AG04450 (cell line): Measurements from ENCODE around the gene LILRB4. TPM values are rescaled to one million over a fixed set of nuclear protein-coding genes. Genes with fewer than 3 reads are reported as not detected.
"Not testable (repeated sequence)": the region's sequence is repeated elsewhere in the genome, so short reads cannot be mapped to it uniquely, and the experiment has no call there.

Experiments
- CTCF ChIA-PET: fragments of 300-600, 350-600 bp; formaldehyde crosslinking; extraction: SDS; loops from one replicate; lab custom pipeline; 2022; ENCODE audit warnings: antibody characterized with exemption, inconsistent platforms; lab: Charles Lee
- POLR2A ChIA-PET: fragments of 350-600 bp; formaldehyde crosslinking; extraction: SDS; loops from one replicate; lab custom pipeline; 2021; ENCODE audit warnings: antibody characterized with exemption, inconsistent platforms; lab: Yijun Ruan, JAX
- DNase-seq: peaks from one replicate; pipeline ENCODE4 v3.0.0-alpha.2; 2011; ENCODE audit warnings: low read depth, low spot score
- H3K27ac ChIP-seq: one replicate; pipeline ENCODE4 v1.5.1; 2012; ENCODE audit warnings: low read depth, low read length, control low read depth
- H3K27me3 ChIP-seq: one replicate; pipeline ENCODE4 v1.6.0; 2012; ENCODE audit warnings: low read length; ENCODE audit not compliant: control insufficient read depth, insufficient read depth
- H3K4me3 ChIP-seq: 2 replicates; pipeline ENCODE4 v1.5.1; 2011; ENCODE audit warnings: mild to moderate bottlenecking, low read depth, low read length, control low read depth
- H3K9me3 ChIP-seq: 2 replicates; pipeline ENCODE4 v1.5.1; 2012; ENCODE audit warnings: low read length; ENCODE audit not compliant: control insufficient read depth, insufficient read depth
- CTCF ChIP-seq: IDR thresholded peaks from 2 replicates; pipeline ENCODE4 v1.5.1; 2011; ENCODE audit warnings: low read depth, low read length, control low read depth, inconsistent platforms
- polyA plus RNA-seq: library from polyadenylated mRNA; depleted of rRNA; stranded (reverse); fragments of >200 nt; gene quantifications from 2 replicates; pipeline ENCODE4 v1.2.3, GENCODE V29; 2011

Gene LILRB4
- polyA plus RNA-seq, 1 experiment = 0.06 TPM

DNA sequence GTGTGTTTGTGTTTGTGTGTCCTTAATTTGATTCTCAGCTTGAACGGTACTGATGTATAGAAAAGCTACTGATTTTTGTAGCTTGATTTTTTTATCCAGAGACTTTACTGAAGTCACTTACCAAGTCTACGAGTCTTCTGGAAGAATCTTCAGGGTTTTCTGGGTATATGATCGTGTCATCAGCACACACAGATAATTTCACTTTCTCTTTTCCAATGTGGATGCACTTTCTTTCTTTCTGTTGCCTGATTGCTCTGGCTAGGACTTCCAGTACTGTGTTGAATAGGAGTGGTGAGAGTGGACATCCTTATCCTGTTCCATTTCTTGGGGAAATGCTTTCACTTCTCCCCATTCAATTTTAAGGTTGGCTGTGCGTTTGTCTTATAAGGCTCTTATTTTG is 40.4 kb upstream of the LILRB4 start:
- no peaks in the 10 kb centered on the region for H3K27me3 ChIP-seq
- POLR2A ChIA-PET = no interaction called here
- CTCF ChIA-PET = no interaction called here

DNA sequence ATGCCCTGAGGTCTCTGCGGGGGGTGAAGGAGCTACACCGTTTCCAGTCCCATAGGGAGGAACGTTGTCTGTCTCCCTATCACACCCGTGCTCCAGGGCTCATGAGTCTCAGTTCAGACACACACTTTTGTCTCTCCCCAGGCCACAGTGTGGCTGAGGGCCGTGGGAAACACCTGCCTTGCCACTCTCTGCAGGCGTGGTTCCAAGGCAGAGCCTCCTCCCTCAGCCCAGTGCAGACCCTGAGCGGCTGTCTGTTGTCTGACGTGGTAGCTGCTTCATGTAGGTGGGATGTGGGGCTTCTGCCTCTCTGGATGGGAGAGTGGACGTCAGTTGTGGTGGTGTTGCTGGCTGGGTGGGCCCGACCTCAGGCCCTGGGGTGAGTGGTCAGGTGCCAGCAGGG is 38.6 kb upstream of the LILRB4 start:
- H3K9me3 ChIP-seq = peaks cover 40% of the 10 kb centered on the region
- H3K4me3 ChIP-seq, POLR2A ChIA-PET, CTCF ChIA-PET, DNase-seq, H3K27me3 ChIP-seq, H3K27ac ChIP-seq: not testable (repeated sequence)

More for the DNA sequence above, 40.4 kb upstream of the LILRB4 start:
- no peak overlapping the region for H3K27ac ChIP-seq
- no peak for DNase-seq
- H3K9me3 ChIP-seq = peaks cover 37% of the 10 kb centered on the region
- no peak for TF ChIP-seq CTCF
- no peak overlapping the region for H3K4me3 ChIP-seq

DNA sequence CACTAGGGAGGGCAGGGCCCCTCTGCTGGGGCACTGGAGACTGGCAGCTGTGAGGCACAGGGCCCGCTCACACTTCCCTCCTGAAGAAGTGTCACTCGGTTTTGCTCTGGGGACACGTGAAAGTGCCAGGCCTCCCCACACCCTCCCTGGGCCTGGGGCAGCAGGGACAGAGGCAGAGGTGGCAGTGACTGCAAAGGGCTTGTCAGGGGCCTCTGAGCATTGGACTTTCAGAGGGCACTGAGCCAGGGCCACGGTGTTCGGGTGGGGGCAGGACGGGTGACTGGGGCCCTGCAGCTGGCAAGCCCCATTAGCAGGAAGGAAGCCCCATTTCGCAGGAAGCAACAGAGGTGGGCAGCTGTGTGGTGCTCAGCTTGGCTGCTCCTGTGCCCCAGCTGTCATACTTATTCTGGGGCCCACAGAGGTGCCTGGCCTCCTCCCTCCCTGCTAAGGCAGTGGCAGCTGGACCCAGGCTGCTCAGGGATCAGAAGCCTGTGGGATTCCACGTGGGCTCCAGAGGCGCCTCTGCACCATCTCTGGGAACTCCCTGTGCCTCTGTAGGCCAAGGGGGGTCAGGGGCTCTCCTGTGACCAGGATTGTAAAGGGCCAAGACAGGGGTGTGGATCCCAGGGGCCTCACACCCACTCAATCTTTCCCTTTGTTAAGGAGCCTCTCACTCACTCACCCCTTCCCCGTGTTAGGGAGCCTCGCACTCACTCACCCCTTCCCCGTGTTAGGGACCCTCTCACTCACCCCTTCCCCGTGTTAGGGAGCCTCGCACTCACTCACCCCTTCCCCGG is 37.7 kb upstream of the LILRB4 start:
- DNase-seq, CTCF ChIA-PET, H3K27ac ChIP-seq, POLR2A ChIA-PET, H3K4me3 ChIP-seq, H3K27me3 ChIP-seq: not testable (repeated sequence)
- H3K9me3 ChIP-seq = peaks cover 49% of the 10 kb centered on the region

- Histone ChIP-seq H3K27me3 (no peaks in the 10 kb centered on the region), H3K4me3 (no peak overlapping the region), H3K27ac (no peak overlapping the region), H3K9me3 (peaks cover 62% of the 10 kb centered on the region)
- no peak for DNase-seq
- ChIA-PET POLR2A (no interaction called here), CTCF (no interaction called here)
- no peak for TF ChIP-seq CTCF
These were observed 36.0 kb upstream of the LILRB4 start for GRCh38 chr19:54626757-54627156.

- H3K27me3 ChIP-seq, POLR2A ChIA-PET, DNase-seq, H3K4me3 ChIP-seq, CTCF ChIA-PET, H3K27ac ChIP-seq: not testable (repeated sequence)
- peaks cover 72% of the 10 kb centered on the region for H3K9me3 ChIP-seq
These were observed 34.9 kb upstream of the LILRB4 start for GRCh38 chr19:54627912-54628311.

GRCh38 chr19:54630262-54630661 is 32.5 kb upstream of the LILRB4 start, which contains the start of gene LILRB1:
Gene LILRB1, plus strand, starts transcription at chr19:54630484. Its CDS starts 590 bp downstream, at chr19:54631074.
- peaks cover 74% of the 10 kb centered on the region for H3K9me3 ChIP-seq
- DNase-seq, H3K27me3 ChIP-seq, H3K27ac ChIP-seq, H3K4me3 ChIP-seq, POLR2A ChIA-PET, CTCF ChIA-PET: not testable (repeated sequence)

DNA sequence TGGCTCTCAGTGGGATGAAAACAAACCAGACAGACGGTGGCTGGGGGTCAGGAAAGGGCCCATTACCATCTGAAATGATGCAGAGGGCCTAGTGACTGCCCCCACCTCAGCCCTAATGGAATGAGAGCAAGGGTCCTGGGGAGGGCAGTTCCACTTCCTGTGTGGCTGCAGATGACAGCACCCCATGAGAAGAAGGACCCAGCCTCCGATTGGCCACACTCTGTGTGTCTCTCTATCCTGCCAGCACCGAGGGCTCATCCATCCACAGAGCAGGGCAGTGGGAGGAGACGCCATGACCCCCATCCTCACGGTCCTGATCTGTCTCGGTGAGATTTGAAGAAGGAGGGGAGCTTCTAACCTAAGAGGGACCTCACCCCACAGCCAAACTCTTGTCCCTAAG is 32.0 kb upstream of the LILRB4 start:
- no peak overlapping the region for H3K27ac ChIP-seq
- POLR2A ChIA-PET = no interaction called here
- TF ChIP-seq CTCF = no peak
- no peak overlapping the region for H3K4me3 ChIP-seq
- CTCF ChIA-PET = no interaction called here
- H3K9me3 ChIP-seq = peaks cover 75% of the 10 kb centered on the region
- H3K27me3 ChIP-seq = no peaks in the 10 kb centered on the region
- DNase-seq = no peak

DNA sequence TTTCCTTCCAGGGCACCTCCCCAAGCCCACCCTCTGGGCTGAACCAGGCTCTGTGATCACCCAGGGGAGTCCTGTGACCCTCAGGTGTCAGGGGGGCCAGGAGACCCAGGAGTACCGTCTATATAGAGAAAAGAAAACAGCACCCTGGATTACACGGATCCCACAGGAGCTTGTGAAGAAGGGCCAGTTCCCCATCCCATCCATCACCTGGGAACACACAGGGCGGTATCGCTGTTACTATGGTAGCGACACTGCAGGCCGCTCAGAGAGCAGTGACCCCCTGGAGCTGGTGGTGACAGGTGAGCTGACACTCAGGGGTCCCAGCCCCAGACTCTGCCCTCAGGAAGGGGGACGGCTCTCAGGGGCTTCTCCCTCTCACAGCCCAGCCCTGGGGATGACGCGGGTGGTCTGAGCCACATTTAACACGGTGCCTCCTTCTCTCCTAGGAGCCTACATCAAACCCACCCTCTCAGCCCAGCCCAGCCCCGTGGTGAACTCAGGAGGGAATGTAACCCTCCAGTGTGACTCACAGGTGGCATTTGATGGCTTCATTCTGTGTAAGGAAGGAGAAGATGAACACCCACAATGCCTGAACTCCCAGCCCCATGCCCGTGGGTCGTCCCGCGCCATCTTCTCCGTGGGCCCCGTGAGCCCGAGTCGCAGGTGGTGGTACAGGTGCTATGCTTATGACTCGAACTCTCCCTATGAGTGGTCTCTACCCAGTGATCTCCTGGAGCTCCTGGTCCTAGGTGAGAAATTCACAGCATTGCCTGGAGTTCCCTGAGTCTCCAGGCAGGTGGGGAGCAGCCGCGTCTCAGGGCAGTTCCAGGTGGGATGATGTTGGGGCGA is 31.1 kb upstream of the LILRB4 start:
- CTCF ChIA-PET = interaction anchor here (0.6 kb wide), 1 partner anchor 350 kb away, joined by 3 read pairs; no protein-coding TSS in a partner anchor
- POLR2A ChIA-PET = not testable (repeated sequence)
- H3K9me3 ChIP-seq = peaks cover 80% of the 10 kb centered on the region

DNA sequence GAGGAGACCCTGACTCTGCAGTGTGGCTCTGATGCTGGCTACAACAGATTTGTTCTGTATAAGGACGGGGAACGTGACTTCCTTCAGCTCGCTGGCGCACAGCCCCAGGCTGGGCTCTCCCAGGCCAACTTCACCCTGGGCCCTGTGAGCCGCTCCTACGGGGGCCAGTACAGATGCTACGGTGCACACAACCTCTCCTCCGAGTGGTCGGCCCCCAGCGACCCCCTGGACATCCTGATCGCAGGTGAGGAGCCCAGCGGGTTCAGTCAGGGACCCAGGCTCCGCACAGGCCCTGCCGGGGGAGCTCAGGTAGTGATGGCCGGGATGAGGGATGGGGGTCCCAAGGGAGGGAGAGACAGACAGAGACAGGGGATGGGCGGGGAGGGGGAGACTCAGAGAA is 30.3 kb upstream of the LILRB4 start:
- peaks cover 76% of the 10 kb centered on the region for H3K9me3 ChIP-seq
- H3K4me3 ChIP-seq, H3K27ac ChIP-seq, CTCF ChIA-PET, H3K27me3 ChIP-seq, DNase-seq, POLR2A ChIA-PET: not testable (repeated sequence)

More for the DNA sequence above, 31.1 kb upstream of the LILRB4 start:
- not testable (repeated sequence) for H3K27me3 ChIP-seq, H3K4me3 ChIP-seq, H3K27ac ChIP-seq, DNase-seq
